ENCODE data around the gene DBN1.

GRCh38 chr5:177487144-177487543 is 13.7 kb upstream of the DBN1 start:
- TF ChIP-seq POLR2A (IDR thresholded peaks at IDR 0.05) = no peak
- no peak for TF ChIP-seq CTCF (IDR thresholded peaks at IDR 0.05)

Data from adrenal gland (tissue), 5 donors.